Measurements from ENCODE around the gene MLLT1. TPM values are rescaled to one million over a fixed set of nuclear protein-coding genes. Genes with fewer than 3 reads are reported as not detected.

Gene MLLT1, protein sequence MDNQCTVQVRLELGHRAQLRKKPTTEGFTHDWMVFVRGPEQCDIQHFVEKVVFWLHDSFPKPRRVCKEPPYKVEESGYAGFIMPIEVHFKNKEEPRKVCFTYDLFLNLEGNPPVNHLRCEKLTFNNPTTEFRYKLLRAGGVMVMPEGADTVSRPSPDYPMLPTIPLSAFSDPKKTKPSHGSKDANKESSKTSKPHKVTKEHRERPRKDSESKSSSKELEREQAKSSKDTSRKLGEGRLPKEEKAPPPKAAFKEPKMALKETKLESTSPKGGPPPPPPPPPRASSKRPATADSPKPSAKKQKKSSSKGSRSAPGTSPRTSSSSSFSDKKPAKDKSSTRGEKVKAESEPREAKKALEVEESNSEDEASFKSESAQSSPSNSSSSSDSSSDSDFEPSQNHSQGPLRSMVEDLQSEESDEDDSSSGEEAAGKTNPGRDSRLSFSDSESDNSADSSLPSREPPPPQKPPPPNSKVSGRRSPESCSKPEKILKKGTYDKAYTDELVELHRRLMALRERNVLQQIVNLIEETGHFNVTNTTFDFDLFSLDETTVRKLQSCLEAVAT
- 9.2 and 13.3 TPM in 2 replicates for total RNA-seq

DNA sequence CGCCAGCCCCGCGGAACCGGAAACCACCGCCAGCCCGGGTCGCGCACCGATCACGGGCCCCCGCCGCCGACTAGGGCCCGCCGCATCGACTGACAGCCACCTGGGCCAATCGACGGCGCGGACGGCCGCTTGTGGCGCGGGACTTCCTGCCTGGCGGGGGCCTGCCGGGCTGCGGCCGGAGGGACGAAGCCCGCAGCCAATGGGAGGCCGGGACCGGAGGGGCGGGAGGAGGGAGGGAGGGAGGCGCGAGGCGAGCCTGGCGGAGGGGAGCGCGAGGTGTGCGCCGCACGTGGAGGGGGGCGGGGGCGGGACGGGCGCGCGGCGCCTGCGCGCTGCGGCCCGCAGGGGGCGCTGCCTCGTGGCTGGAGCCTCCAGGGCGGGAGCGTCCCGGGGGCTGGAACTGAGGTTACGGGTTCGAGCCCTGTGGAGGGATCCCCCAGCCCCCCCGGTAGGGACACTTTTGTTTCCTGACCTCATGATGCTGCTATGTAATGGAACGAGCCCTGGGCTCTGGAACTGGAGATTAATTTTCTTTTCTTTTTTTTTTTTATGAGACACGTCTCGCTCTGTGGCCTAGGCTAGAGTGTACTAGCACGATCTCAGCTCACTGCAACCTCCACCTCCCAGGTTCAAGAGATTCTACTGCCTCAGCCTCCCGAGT, at the start of gene MLLT1:
MLLT1 (minus strand) TSS at position 45 of the 661 bp plus-strand sequence. CDS start 191 bp downstream, outside the sequence.

Small RNA genes lying within 50 kb of the gene (small RNA-seq; reads per million reads assigned to genes)
- gene AC011471.1, result not detected

Other genes with a start within 250 kb of the MLLT1 start
- 9.2 and 9.6 TPM in 2 replicates for gene RFX2, start 169.5 kb downstream of the MLLT1 start, total RNA-seq
- gene ACSBG2, start 144.3 kb downstream of the MLLT1 start, total RNA-seq, result not detected in 2 replicates
- gene ACER1, start 53.6 kb upstream of the MLLT1 start, total RNA-seq, result not detected in 2 replicates
- 55.1 and 87.8 TPM in 2 replicates for gene CLPP, start 81.6 kb upstream of the MLLT1 start, total RNA-seq
- 34.0 and 46.3 TPM in 2 replicates for gene ALKBH7, start 92.8 kb upstream of the MLLT1 start, total RNA-seq
- 0.73 and 0.98 TPM in 2 replicates for gene PSPN, start 96.0 kb upstream of the MLLT1 start, total RNA-seq
- gene GTF2F1, start 113.2 kb upstream of the MLLT1 start, total RNA-seq, result 40.7 and 42.3 TPM in 2 replicates
- gene KHSRP, start 144.8 kb upstream of the MLLT1 start, total RNA-seq, result 103 and 198 TPM in 2 replicates
- not detected in 2 replicates for gene SLC25A41, start 153.8 kb upstream of the MLLT1 start, total RNA-seq
- 18.0 TPM in 2 replicates for gene SLC25A23, start 179.8 kb upstream of the MLLT1 start, total RNA-seq
- not detected in 2 replicates for gene CRB3, start 184.3 kb upstream of the MLLT1 start, total RNA-seq
- gene DENND1C, start 201.8 kb upstream of the MLLT1 start, total RNA-seq, result under 0.01 TPM in 1 of 2 replicates, not detected in the other
- not detected in 2 replicates for gene TUBB4A, start 222.3 kb upstream of the MLLT1 start, total RNA-seq